Iris pigment epithelial cell (primary cell): ENCODE data around the gene KIAA1755.

ENCODE experiments used
- DNase-seq: peaks from one replicate; pipeline ENCODE4 v3.0.0-alpha.2; 2011; ENCODE audit warnings: low read depth

Gene KIAA1755

DNA sequence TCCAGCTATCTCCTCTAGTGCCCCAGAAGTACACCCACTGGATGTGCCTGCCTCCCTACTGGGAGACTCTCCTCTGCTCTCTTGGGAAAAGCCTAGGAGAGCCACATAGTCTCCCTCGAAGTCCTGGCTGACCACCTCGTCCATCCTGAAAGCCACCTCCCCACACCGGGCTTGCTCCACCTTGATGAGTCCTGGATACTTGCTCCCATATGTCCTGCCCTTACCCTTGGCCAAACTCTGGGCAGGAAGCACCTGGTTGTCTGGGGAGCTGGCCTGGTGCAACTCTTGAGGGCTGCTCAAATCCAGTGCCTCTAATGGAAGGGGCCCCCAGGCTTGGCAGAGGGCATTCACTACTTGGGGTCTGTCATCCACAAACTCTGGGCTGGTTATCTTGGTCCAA, 19.3 kb downstream of the KIAA1755 start:
- DNase-seq, result no peak

DNA sequence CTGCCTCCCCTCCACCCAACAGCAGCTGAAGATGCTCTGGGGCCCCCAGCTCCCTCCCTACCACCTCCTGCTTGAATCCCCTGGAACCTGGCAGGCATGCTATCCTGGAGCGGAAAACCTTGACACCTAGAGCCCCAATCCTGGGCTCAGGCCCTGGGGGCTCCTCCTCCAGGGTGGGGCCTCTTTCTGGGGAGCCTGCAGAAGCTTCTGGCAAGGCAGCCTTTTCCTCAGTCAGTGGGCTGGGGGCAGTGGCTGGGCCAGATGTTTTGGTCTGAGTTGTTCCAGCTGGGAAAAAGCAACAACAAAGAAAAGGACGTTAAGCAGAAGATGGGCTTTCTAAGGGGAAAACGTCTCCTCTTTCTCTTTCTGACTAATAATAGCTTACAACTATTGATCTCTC, 21.1 kb downstream of the KIAA1755 start:
- no peak for DNase-seq

DNA sequence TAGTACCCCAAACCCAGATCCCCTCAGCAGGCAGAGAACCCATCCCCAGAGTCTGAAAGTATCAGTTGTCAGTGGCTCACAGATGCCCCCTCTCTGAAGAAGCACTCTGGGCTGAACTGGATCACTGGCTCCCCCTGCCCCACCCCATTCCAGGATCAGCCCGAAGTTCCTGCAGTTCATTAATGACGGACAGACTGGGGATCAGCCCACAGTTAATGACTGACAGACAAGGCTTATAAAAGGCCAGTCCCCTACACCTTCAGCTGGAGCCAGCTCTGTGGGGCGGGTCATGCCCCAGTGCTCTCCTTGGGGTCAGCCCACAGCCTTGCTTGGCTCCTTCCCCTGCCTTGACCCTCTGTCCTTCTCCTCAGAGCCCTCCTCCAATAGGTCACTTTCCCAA, 21.7 kb downstream of the KIAA1755 start:
- DNase-seq, result no peak

DNA sequence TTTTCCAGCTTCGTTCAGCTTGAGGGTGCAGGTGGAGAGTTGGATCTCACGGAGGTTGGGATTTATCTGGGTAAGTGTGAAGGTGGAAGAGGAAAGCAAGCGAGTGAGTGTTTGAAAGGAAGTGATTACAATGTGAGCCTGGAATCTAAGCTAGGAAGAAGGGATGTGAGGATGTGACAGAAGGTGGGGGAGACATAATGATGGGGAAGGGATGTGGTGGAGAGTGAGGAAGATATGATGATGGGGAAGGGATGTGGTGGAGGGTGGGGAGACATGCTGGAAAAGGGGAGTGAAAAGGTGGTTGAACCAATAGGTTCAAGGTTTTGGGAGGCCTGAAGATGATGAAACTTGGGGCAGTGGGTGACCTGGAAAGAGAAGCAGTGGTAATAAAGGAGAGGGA, 23.2 kb downstream of the KIAA1755 start:
- no peak for DNase-seq

DNA sequence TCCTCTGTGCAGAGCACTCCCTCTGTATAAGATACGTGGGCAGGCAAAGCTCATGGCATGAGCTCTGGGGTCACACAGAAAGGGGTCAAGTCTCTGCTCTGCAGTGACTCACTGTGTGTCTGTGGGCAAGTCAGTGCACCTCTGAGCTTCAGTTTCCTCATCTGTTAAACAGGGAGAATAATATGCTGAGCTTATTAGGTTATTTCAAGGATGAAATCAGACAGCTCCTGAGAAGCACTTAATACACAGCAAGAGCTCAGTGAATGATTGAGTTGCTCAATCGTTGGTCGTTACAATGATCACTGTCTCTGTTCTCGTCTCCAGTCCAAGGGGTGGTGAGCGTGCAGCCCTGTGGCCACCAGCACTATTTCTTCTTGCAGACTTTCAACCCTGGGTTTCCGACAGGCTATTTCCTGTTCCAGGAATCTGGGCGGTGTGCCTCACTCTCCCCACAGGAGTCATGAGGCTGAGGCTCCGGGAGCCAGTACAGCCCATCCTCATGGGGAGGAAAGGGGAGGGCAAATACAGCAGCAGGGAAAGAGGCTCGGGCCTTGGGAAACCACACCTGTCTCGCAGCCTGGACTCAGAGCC, 28.9 kb downstream of the KIAA1755 start:
- peak; percentile 74 for DNase-seq

DNA sequence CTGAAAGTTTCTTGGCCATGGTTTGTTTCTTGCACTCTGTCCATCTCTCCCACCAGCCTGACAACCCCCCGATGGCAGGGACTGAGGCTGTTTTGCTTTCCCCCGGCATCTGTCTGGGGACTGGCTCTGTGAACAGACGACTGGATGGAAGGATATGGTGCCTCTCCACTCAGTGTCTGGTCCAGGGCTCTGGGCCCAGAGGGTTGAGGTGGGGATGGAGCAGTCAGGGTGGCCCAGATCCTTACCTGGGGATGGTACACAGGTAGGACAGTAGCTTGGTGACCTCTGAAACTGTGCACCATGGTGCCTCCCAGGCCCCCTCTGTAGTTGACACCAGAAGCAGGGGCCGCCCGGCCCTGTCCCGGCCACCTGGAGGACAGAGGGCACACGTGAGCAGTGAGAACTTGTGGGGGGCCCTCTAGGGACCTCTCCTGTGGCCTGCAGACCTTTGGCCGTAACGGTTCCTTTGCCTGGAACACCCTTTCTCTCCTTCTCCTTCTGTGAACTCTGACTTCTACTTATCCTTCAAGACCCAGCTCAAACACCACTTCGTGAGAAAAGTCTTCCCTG, 29.5 kb downstream of the KIAA1755 start:
- no peak for DNase-seq

DNA sequence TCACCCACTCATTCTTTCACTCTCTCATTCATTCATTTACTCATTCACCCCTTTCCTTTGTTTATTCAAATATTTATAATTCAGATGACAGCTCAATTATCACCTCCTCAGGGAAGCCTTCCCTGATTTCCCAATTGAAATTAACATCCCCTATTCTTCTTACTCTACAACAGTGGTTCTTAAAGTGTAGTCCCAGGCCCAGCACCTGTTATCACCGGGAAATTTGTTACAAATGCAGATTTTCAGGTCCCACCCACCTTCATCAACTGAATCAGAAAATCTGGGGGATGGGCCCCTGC, 30.3 kb downstream of the KIAA1755 start:
- DNase-seq, result no peak

DNA sequence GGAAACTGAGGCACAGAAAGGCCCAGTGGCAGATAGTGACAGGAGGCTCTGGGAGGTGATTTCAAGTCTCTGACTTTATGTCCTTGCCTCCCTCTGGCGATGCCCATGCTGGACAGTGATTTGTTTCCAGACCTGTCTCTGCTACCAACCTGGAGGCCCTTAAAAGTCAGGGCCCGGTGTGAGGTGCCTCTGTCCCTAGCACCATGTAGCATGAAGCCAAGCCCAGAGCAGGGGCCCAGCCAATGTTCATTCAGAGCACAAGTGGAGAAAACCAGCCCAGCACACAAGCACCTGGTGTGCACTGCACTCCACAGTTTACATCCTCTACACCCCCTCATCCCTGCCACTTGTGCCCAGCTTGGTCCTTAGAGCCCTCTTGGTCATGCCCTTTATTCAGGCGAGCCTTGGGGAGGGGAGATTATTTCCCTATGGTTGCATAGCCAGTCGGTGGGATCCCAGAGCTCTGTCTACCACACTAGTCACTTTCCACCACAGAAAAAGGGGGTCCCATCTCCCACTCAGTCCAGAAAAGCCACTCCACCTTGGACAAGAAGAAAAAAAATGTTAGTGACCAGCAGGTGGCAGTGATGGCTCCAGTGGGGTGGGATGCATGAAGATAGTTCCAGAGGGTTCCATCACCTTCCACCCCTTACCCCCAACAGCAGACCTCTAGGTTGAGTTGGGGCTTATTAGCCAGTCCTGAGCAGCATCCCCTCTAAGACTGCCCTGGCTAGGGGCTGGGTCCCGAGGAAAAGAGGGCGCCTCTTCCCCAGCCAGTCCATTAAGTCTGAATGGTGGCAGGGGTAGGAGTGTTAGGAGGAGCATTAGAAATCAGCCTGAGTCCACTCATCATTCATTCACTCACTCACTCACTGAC, 30.9 kb downstream of the KIAA1755 start:
- no peak for DNase-seq

DNA sequence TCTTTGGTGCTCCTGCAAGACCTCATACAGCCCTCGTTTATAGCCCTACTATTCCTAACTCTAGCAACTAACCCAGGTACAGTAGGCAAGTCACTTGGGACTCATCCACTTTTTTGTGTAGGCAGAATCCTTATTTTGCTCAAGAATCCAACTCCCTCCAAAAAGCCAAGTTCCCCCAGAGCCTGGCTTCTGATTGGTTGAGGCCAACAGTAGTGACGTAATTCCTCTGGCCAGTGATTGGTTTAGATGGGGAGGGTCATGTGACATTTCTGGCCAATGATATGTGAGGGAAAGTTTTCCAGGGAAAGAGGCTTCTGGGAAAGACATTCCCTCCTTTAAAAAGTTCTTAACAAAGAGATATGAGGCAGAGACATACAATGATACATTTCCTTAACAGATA, 32.1 kb downstream of the KIAA1755 start:
- DNase-seq, result no peak

DNA sequence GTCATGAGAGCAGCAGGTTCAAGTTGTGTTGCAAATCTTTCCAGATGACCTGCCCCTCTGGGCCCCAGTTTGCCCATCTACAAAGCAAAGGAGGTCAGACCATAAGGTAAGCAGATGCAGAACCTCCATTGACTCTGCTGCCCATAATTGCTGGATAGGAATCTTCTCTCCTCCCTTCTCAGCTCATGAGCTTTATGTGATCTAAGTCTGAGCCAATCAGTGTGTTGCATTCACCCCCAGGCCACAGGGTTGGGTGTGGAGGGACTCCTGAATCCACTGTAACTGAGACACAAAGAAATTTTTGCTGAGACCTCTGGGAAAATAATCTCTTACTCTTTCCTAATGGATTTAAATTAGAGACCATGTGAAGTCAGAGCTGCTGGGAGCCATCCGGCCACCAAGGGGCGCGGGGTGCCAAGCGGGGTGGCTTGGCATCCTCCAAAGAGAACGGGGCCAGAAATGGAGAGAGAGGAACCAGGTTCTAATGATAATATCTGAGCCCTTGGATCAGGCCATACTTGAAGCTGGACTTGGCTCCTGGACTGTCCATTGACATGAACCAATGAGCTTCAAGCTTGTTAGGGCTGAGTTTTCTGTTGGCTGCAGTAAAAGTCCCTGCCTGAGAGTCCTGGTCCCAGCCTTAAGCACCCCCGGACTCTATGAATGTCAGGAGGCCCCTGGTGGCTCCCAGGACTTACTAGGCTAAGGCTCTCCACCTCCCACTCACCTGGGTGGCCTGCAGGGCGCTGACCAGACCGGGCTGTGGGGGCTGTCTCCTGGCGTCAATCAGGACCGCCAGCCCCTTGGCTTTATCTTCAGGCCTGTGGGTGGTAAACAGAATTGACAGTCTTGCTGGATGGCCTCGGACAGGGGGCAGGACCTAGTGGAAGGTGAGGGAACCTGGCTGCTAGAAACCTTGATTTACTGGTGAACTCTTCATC, 32.8 kb downstream of the KIAA1755 start:
- no peak for DNase-seq

DNA sequence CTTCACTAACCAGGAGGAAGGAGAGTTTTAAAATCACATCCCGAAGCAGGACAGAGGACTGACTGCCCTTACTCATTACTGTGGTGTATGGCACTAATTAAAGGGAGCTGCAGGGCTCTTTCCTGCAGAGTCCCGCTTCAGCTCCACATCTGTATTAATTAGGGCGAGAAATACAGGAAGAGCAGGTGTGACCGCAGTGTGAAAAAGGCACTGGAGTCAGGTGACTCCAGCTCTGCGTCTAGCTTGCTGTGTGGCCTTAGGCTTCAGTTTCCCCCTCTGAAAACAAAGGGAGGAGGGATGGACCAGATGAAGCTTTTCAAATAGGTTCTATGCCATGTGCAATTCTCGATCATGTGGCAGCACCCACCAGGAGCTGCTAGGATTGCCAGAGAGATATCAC, 34.0 kb downstream of the KIAA1755 start:
- DNase-seq, result no peak

DNA sequence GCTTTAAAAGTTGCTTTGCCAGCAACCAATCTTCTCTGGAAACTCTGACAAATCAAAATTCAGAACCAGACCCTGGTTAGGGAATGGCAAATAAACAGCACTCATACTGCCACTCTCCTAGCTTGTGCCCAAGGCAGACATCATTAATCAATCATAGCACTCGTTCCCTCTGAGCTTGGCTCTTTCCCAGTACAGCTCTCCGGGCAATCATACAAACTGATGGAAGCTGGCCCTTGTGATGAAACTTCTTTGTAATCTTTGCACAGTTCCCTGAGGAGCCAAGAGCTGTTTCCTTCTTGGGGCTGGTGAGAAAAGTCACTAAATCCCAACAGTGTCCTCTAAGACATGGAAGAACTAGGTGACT, 34.7 kb downstream of the KIAA1755 start:
- DNase-seq, result no peak

DNA sequence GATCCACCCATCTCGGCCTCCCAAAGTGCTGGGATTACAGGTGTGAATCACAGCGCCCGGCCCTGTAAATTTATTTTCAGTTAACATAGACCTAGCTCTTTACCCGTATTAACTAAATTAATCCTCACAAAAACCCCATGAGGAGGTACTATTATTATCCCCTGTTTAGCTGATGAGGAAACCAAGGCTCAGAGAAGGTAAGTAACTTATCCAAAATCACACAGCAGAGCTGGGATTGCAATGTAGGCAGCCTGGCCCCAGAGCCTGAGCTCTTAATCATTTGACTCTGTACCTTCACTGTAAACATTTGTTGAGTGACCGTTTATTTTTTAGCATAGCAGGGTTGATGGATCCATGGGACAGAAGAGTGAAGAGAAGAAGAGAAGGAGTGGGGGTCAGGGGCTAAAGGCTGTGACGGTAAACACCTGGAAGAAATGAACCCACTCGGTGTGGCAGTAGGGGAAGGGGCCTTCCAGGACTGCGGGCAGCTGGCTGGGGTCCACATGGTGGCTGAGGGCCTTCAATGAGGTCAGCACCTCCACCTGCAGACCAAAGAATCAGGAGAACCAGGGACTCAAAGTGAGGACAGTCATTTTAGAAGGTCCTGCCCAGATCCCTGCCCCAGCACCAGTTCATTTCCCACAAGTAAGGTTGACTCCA, 35.2 kb downstream of the KIAA1755 start:
- no peak for DNase-seq

DNA sequence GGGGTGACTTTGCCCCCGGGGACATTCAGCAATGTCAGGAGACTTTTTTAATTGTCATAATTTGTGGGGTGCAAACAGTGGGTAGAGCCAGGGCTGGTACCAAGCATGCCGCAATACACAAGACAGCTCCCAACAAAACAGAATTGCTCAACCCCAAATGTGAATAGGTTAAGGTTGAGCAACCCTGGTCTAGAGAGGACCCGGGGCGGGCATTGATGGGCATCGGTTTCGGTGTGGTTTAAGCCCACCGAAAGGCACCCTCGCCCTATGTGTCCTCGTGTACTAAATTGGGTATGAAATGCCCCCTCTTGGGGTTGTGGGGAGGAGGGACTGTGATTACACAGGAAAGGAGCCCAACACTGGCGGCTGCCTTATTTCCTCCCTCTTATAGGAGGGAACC, 36.0 kb downstream of the KIAA1755 start:
- DNase-seq, result no peak

DNA sequence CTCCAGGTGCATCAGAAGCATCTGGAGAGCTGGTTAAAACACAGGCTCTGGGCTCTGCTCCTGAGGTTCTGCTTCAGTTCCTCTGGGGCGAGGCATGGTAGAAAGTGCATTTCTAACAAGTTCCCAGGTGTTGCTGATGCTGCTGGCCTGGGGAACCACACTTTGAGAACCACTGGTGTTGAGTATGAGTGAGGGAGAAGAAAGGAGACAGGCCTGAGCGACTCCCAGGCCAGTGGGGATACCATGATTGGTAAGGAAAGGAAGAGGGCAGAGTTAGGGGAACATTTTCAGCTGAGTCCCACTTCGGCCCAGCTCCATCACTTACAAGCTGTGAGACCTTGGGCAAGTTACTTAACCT, 36.8 kb downstream of the KIAA1755 start:
- DNase-seq, result no peak

DNA sequence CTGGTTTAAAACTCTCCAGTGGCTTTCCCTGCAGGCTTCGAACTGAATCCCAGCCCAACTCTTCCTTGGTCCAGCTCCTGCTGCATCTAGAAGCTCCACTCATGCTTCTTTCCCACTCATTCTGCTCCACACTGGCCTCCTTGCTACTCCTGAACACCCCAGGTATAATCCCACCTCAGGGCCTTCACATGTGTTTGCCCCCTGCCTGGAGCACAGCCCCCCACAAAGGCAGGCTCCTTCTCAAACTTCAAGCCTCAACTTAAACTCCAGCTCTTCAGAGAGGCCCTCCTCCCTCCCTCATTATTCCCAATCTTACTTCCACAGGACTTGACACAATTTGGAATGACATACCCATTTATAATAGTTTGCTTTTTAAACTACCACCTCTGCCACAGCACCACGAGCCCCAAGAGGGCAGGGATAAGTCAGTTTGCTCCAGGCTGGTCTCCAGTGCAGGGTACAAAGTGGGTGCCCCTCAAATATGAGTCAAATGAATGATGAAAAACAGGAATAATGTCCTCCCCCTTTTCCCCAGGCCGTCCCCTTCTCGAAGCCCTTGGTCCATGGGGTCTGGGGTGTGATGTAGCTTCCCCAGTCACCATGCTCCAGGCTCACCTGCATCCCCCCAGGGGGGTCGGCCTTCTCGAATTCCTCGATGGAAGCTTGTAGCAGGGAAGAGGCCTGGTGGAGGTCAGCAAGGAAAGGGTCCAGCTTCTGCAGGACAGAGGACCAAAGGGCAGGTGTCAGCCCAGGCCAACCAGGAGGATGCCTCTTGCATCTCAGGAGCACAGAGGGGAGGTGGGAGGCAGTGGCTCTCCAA, 37.4 kb downstream of the KIAA1755 start:
- no peak for DNase-seq

DNA sequence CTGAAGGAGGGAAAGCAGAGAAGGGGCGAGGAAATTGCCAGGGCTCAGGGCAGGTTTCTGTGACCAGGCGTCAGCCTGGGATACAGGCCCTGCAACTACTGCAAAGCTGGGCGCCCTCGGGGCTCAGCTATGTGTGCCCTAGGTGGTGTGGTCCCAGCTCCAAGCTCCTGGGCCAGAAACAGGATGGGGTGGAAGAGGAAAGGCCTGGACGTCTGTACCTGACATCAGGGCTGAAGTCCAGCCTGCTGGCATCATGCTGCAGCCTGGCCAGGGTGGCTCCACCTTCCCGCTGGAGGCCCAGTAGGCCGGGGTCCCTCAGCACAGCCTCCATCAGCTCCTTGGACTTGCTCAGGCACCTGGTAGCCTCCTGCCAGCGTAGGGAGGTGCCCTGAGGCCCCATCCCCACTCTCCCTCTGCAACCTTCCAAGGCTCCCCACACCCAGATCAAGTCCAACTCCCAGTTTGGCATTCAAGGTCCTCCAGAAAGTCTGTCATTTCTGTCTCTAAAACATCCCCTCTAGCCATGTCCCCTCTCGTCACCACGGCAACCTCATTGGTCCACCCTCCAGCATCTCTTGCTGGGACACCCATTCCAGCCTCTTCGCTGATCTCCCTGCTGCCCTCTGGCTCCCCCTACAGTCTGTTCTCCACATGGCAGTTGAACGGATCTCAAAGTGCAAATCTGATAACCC, 38.2 kb downstream of the KIAA1755 start:
- peak; percentile 39 for DNase-seq

DNA sequence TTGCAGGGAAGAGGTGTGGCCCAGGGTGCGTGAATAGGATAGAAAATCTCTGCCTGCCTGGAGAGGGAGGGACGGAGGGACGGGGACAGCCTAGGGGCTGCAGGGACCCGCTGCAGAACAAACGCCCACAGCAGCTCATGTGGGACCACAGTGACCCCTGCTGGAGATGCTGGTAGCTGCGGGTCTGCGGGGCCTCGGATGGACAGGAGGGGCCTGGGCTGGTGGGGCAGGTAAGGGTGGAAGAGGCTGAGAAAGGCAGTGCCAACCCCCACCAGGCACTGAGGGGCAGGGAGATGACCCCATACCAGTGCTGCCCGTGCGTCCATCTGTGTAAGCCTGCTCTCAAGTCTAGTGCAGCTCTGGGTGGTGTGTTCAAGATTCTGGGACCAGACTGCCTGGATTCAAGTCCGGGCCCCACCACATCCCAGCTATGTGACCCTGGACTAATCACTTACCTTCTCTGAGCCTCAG, 39.4 kb downstream of the KIAA1755 start:
- DNase-seq, result peak; percentile 35

DNA sequence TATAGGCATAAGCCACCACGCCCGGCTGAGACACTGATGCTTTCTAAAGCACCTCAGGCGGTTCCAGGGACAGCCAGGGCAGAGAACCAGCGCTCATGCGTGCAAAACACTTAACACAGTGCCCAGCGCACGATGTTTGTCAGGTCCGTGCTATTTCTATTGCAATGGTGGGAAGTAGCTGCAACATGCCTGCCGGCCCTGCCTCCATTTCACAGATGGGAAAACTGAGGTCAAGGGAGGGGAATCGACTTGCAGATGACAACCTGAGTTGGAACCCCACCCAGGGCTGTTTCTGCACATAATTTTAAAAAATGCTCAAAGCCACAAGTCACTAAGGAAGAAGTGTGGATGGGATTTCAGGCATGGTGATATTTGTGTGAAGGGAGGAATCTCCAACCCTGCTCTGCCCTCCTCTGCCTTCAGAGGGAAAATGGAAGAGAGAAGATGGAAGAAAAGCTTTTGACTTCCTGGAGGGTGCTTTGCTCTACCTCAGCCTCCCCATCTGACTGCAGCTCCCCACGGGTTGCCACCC, 39.9 kb downstream of the KIAA1755 start:
- no peak for DNase-seq
